Upper lobe of left lung (tissue), 6 donors: ENCODE results near the gene RINL. TPM values are rescaled to one million over a fixed set of nuclear protein-coding genes. Genes with fewer than 3 reads are reported as not detected.

Experiments used
- ATAC-seq, 2 donors: fragments of 200-7000 bp; cut with Tn5 transposase; one replicate each; pipeline ENCODE4 v1.9.1; 2022; ENCODE audit warnings: mild to moderate bottlenecking in 2 of 2, moderate library complexity in 2 of 2; ENCODE audit not compliant: low FRiP score in 2 of 2
- DNase-seq, 2 donors: peaks; one replicate each; pipeline ENCODE4 v3.0.0-alpha.2; 2019 to 2020
- H3K27ac ChIP-seq, 4 donors: fragments of 200-600 bp; sonication (generic); one replicate each; pipeline ENCODE4 v1.5.1; 2016 to 2019
- H3K27me3 ChIP-seq, 4 donors: fragments of 200-600 bp; sonication (generic); one replicate each; pipeline ENCODE4 v1.5.1; 2017 to 2019
- H3K36me3 ChIP-seq, 4 donors: fragments of 200-600 bp; sonication (generic); one replicate each; pipeline ENCODE4 v1.5.1; 2016 to 2019
- H3K4me1 ChIP-seq, 4 donors: fragments of 200-600 bp; sonication (generic); one replicate each; pipeline ENCODE4 v1.5.1; 2018 to 2019
- H3K4me3 ChIP-seq, 4 donors: fragments of 200-600 bp; sonication (generic); one replicate each; pipeline ENCODE4 v1.5.1; 2017 to 2019; ENCODE audit warnings: mild to moderate bottlenecking in 2 of 4, moderate library complexity in 1 of 4
- H3K9me3 ChIP-seq, 4 donors: fragments of 200-600 bp; sonication (generic); one replicate each; pipeline ENCODE4 v1.5.1; 2018 to 2019
- EP300 ChIP-seq, 4 donors: sonication (generic); formaldehyde crosslinking; IDR thresholded peaks; one replicate each; pipeline ENCODE4 v1.5.1; 2017; ENCODE audit warnings: antibody characterized with exemption in 4 of 4, control low read depth in 2 of 4
- POLR2A ChIP-seq, 4 donors: fragments of 450-650 bp; IDR thresholded peaks; one replicate each; pipeline ENCODE4 v1.5.1; 2016 to 2017; ENCODE audit warnings: antibody characterized with exemption in 4 of 4, mild to moderate bottlenecking in 2 of 4
- POLR2AphosphoS5 ChIP-seq, 2 donors: sonication (generic); formaldehyde crosslinking; IDR thresholded peaks; one replicate each; pipeline ENCODE4 v1.5.1; 2017; ENCODE audit warnings: antibody characterized with exemption in 2 of 2
- WGBS, 2 donors: methylation state at CpG; one replicate each; pipeline ENCODE4 v1.1.5; 2017 to 2018; 5-methylcytosine and 5-hydroxymethylcytosine counted together
- total RNA-seq, 6 donors: library from RNA; depleted of rRNA in 4 of 6; stranded (reverse); fragments of >200 nt in 4 of 6; gene quantifications; one replicate each; pipeline versions ENCODE4 v1.1.0 to v1.2.1, GENCODE V29; 2016 to 2021
- TF ChIP-seq, protein P1 (sequence below), 6 experiments: fragments of 450-650 bp in 4 of 6; fragments of 200-600 bp in 2 of 6; sonication (generic) in 2 of 6; IDR thresholded peaks; one replicate each; pipeline ENCODE4 v1.5.1; 2016 to 2019; ENCODE audit warnings: antibody characterized with exemption in 6 of 6
- donor health status: DM: no; HTN: no; CAD: no; lungs with moderate emphysema.
- donor health status: DM: no; HTN: yes; CAD: no; lungs with severe emphysema.

RINL gene
- total RNA-seq, 6 donors from 2014 or later: 8.7 to 23.1 (median 13.2) TPM

- ATAC-seq: no peak
These were observed 25.6 kb downstream of the RINL start for GRCh38 chr19:38852231-38853044.

DNA sequence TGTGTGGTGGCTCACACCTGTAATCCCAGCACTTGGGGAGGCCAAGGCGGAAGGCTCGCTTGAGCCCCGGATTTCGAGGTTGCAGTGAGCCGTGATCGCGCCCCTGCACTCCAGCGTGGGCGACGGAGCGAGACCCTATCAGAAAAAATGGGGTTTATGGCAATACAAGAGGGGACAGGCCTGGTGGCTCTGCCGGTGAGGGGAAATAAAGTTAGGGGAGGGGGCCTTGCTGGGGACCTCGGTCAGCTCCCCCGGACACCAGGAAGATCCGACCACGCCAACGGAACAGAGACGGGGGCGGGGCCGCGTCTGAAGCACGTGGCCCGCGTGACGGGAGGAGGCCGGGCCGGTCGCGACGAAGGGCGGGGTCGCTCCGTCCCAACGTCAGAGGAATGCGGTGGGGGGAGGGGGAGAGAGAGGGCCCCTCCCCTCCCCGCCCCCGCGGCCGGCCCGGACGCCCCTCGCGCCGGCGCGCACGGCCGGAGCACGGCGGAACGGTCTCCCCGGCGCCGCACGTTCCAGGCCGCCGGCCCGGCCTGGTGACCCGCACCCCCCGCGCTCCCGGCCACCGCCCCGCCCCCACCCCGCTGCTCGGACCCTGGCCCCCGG, 26.3 kb downstream of the RINL start:
- WGBS, 2 donors: 0% methylated on average over 13 to 23 of the region's 67 CpGs
- TF ChIP-seq POLR2AphosphoS5 (IDR thresholded peaks at IDR 0.05): peak; percentile 87 to 93
- TF ChIP-seq, protein P1, sequence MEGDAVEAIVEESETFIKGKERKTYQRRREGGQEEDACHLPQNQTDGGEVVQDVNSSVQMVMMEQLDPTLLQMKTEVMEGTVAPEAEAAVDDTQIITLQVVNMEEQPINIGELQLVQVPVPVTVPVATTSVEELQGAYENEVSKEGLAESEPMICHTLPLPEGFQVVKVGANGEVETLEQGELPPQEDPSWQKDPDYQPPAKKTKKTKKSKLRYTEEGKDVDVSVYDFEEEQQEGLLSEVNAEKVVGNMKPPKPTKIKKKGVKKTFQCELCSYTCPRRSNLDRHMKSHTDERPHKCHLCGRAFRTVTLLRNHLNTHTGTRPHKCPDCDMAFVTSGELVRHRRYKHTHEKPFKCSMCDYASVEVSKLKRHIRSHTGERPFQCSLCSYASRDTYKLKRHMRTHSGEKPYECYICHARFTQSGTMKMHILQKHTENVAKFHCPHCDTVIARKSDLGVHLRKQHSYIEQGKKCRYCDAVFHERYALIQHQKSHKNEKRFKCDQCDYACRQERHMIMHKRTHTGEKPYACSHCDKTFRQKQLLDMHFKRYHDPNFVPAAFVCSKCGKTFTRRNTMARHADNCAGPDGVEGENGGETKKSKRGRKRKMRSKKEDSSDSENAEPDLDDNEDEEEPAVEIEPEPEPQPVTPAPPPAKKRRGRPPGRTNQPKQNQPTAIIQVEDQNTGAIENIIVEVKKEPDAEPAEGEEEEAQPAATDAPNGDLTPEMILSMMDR (IDR thresholded peaks at IDR 0.05): peak in 2 of 6 experiments; percentile 4 to 10
- peak; percentile 8 to 88 (median 68) for TF ChIP-seq POLR2A (IDR thresholded peaks at IDR 0.05)
- peak in 1 of 4 donors; percentile 78 for TF ChIP-seq EP300 (IDR thresholded peaks at IDR 0.05)
- peaks cover 32 to 39% (median 37%) of the 10 kb centered on the region in 4 donors for H3K4me1 ChIP-seq
- H3K4me3 ChIP-seq: peak overlapping the region; percentile 73 to 86 (median 80)
- no peaks in the 10 kb centered on the region for H3K9me3 ChIP-seq
- peak overlapping the region; percentile 97 to 100 (median 98) for H3K27ac ChIP-seq
- H3K27me3 ChIP-seq: no peaks in the 10 kb centered on the region
- DNase-seq: peak; percentile 96 to 98
- H3K36me3 ChIP-seq: peaks cover 6 to 15% (median 8%) of the 10 kb centered on the region in 4 donors
- ATAC-seq: peak; percentile 76 to 85

More at GRCh38 chr19:38852231-38853044, 25.6 kb downstream of the RINL start:
- H3K9me3 ChIP-seq: no peaks in the 10 kb centered on the region
- H3K4me1 ChIP-seq: peaks cover 27 to 37% (median 30%) of the 10 kb centered on the region in 4 donors
- peak overlapping the region; percentile 73 to 86 (median 80) for H3K4me3 ChIP-seq
- DNase-seq: peak; percentile 64 to 76
- H3K36me3 ChIP-seq: peaks cover 0 to 8% (median under 1%) of the 10 kb centered on the region in 4 donors
- no peak for TF ChIP-seq EP300 (IDR thresholded peaks at IDR 0.05)
- peak in 1 of 2 donors; percentile 20 for TF ChIP-seq POLR2AphosphoS5 (IDR thresholded peaks at IDR 0.05)
- peak in 1 of 4 donors; percentile 64 for TF ChIP-seq POLR2A (IDR thresholded peaks at IDR 0.05)
- H3K27me3 ChIP-seq: no peaks in the 10 kb centered on the region
- H3K27ac ChIP-seq: peak overlapping the region; percentile 97 to 100 (median 98)
- WGBS, 2 donors: 0 to 2% methylated on average over 29 to 37 of the region's 52 CpGs

GRCh38 chr19:38850976-38851621, 27.0 kb downstream of the RINL start:
- H3K27me3 ChIP-seq: no peaks in the 10 kb centered on the region
- no peaks in the 10 kb centered on the region for H3K9me3 ChIP-seq
- peaks cover 12 to 22% (median 14%) of the 10 kb centered on the region in 4 donors for H3K36me3 ChIP-seq
- TF ChIP-seq, protein P1 (IDR thresholded peaks at IDR 0.05): peak in 1 of 6 experiments; percentile 3
- no peak for TF ChIP-seq POLR2A (IDR thresholded peaks at IDR 0.05)
- peak overlapping the region; percentile 97 to 100 (median 98) for H3K27ac ChIP-seq
- H3K4me3 ChIP-seq: peak overlapping the region; percentile 64 to 86 (median 74)
- ATAC-seq (no peak), DNase-seq (peak in 1 of 2 donors; percentile 76)
- peaks cover 32 to 43% (median 39%) of the 10 kb centered on the region in 4 donors for H3K4me1 ChIP-seq
- 1 to 2% methylated on average over 38 to 39 of the region's 40 CpGs for WGBS, 2 donors

DNA sequence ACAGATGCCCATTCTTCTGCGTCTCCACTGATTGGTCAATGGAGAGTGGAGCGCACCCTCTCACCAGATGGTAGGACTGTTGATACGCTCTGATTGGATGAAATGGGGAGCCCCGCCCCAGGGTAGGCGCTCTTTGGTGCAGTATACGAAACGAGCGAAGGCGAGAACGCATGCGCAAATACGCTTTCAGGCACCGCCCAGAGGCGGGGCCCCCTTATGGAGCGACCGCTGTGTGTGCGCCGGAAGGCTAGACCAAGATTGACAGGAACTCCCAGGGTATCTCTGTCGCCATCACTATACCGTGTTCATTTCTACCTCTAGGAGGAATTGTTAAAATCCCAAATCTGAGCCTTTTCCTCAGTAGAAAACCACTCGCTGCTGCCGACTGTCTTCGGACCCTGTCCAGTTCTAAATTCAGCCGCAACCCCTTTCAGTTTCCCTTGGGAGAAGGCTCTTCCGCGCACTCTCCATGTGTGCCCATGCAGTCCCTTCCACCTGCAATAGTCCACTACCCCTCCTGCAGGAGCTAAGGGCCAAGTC, 27.6 kb downstream of the RINL start:
- Histone ChIP-seq H3K27me3 (no peaks in the 10 kb centered on the region), H3K9me3 (no peaks in the 10 kb centered on the region), H3K4me3 (peak overlapping the region; percentile 64 to 86 (median 74)), H3K27ac (peak overlapping the region; percentile 97 to 100 (median 98)), H3K36me3 (peaks cover 18 to 28% (median 20%) of the 10 kb centered on the region in 4 donors), H3K4me1 (peaks cover 35 to 49% (median 39%) of the 10 kb centered on the region in 4 donors)
- WGBS, 2 donors: 0 to 1% methylated on average over 26 of the region's 26 CpGs
- peak; percentile 87 to 96 for ATAC-seq
- peak in 1 of 2 donors; percentile 95 for DNase-seq
- TF ChIP-seq POLR2AphosphoS5 (IDR thresholded peaks at IDR 0.05) (peak; percentile 71 to 93), EP300 (IDR thresholded peaks at IDR 0.05) (peak in 1 of 4 donors; percentile 34), POLR2A (IDR thresholded peaks at IDR 0.05) (peak in 3 of 4 donors; percentile 58 to 95 (median 94))
- TF ChIP-seq, protein P1 (IDR thresholded peaks at IDR 0.05): peak in 5 of 6 experiments; percentile 21 to 47 (median 37)
